GM18951 (cell line): Measurements from ENCODE around the gene SELENOS.

Source experiments
- POLR2A ChIP-seq: IDR thresholded peaks from 4 replicates; pipeline ENCODE4 v1.6.1; 2011; ENCODE audit warnings: mild to moderate bottlenecking; ENCODE audit not compliant: insufficient read length, insufficient read depth; ENCODE audit errors: extremely low read depth
- in situ Hi-C: fragments of 300-500 bp; cut with MboI; formaldehyde crosslinking; loops from one replicate; pipeline ENCODE4 v1.12.0; 2022; ENCODE audit warnings: low sequenced_read_pairs, mixed read lengths, inconsistent platforms; ENCODE audit not compliant: unreplicated experiment

The SELENOS gene

DNA sequence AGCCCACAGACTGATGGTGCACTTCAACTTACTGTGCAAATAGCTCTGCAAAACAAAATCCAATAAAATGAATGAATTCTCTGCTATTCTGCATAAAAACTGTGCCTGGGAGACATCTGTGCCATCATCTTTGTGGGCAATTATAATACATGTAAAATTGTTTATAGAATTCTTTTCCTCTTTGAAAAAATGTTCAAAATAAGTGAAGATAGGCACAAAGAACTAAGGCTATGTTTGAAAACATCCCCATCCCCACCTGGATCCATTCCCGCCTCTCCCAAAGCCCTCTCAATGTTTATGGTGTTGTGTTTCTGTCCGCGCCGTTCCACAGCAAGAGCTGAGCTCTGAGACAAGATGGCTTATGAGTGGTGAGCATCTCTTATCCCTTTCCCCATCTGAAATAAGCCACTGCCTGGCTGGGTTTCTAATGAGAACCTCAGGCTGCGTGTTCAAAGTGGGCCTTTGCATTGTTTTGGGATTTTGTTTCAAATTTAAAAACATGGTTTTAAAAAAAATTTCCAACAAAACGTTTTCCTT lies 40.1 kb upstream of the SELENOS start:
- no peak for TF ChIP-seq POLR2A
- in situ Hi-C loops = no loop called here

- no peak for TF ChIP-seq POLR2A
- in situ Hi-C loops = no loop called here
These were observed 39.2 kb upstream of the SELENOS start for GRCh38 chr15:101316529-101316928.

- in situ Hi-C loops = no loop called here
- TF ChIP-seq POLR2A = no peak
These were observed 38.5 kb upstream of the SELENOS start for GRCh38 chr15:101315736-101316135.

DNA sequence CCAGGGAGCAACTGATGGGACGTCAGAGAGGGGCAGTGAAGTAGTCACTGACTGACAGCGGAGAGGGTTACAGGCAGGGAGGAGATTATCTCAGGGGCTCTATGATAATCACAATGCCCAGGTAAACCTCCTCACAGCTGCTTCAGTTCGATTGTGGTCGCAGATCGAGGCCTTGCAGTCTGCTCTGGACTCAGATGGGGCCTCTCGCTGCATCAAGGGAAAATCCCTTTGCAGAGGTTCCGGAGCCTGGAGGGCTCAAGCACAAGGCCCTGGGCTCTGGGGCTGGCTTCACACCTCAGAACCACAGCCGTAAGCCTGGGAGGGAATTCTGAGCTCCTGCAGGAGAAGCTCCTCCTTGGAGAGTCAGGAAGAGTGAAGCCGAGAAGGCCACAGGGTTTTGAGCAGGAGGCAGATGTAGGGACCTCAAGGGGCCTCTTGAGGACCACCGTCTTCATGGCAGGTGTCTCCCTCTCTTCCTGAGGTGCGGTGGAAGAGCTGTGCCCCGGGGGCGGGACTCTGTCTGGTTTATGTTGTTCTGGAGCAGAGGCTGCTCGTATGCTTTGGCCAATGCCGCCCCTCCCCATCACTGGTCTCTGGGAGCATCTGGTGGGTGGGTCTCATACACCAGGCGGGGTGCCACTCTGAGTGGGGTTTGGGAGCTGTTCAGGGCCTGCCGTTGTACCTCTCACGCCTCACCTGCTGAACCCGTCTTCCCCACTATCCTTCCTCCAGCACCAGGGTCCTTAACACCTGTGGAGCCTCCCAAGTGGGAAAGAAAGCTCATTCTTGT lies 37.2 kb upstream of the SELENOS start:
- no peak for TF ChIP-seq POLR2A
- in situ Hi-C loops = no loop called here

- in situ Hi-C loops = no loop called here
- no peak for TF ChIP-seq POLR2A
These were observed 35.9 kb upstream of the SELENOS start for GRCh38 chr15:101313041-101313761.

DNA sequence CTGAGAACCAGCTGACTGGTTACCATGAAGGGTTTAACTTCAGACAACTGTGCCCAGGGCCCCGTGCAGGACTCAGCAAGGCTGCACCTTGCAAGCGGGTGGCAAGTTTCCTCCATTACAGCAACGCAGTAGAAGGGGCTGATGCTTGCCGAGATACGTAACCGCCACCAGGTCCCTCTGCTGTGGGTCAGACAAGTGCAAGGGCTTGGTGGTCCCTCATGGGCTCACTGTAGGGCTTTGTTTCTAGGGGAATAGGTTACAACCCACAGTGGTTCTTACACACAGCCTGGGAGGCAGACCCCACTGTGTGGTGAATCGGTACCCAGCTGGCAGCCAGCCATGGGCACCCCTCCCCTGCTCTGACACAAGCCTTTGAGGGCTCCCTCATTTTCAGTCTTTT lies 33.2 kb upstream of the SELENOS start:
- in situ Hi-C loops = no loop called here
- TF ChIP-seq POLR2A = no peak

- in situ Hi-C loops = no loop called here
- TF ChIP-seq POLR2A = no peak
These were observed 32.8 kb upstream of the SELENOS start for GRCh38 chr15:101310161-101310480.

- no peak for TF ChIP-seq POLR2A
- in situ Hi-C loops = no loop called here
These were observed 32.3 kb upstream of the SELENOS start for GRCh38 chr15:101309436-101310160.

DNA sequence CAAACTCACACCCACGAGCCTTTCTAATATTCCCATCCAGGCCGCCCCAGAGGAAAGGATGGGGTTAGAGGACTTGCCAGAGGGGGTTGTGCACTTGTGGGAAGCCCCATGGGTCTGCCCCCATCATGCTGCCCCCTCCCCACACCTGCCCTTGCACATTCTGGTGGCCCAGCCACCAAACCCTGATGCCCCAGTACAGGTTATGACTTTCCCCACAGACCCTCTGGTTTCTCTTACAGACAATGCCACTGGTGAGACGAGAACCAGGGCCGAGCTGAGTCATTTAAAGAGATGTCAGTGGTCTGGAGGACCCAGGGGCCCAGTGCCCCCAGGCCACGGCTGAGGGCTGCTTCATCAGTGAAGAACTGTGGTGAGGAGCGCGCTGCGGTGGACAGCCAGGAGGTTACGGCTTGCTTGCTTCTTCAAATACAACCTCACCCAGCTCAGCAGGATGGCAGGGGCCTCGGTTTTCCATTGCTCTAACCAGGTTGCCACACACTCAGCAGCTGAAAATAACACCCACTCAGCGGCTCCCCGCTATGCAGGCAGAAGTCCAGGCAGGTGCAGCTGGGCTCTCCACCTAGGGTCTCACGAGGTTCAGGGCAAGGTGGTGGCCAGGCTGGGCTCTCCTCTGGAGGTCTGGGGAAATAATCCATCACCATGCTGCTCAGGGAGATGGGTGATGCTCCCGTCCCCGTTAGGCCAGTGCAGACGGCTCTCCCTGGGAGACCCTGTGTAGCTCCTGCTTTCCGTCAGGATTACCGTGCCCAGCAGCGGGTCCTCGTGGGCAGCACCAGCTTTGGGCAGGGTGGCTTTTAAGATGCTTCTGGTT lies 31.5 kb upstream of the SELENOS start:
- in situ Hi-C loops = no loop called here
- TF ChIP-seq POLR2A = no peak

- in situ Hi-C loops = no loop called here
- TF ChIP-seq POLR2A = no peak
These were observed 30.8 kb upstream of the SELENOS start for GRCh38 chr15:101307897-101308603.

- in situ Hi-C loops = no loop called here
- no peak for TF ChIP-seq POLR2A
These were observed 30.0 kb upstream of the SELENOS start for GRCh38 chr15:101307048-101307896.

DNA sequence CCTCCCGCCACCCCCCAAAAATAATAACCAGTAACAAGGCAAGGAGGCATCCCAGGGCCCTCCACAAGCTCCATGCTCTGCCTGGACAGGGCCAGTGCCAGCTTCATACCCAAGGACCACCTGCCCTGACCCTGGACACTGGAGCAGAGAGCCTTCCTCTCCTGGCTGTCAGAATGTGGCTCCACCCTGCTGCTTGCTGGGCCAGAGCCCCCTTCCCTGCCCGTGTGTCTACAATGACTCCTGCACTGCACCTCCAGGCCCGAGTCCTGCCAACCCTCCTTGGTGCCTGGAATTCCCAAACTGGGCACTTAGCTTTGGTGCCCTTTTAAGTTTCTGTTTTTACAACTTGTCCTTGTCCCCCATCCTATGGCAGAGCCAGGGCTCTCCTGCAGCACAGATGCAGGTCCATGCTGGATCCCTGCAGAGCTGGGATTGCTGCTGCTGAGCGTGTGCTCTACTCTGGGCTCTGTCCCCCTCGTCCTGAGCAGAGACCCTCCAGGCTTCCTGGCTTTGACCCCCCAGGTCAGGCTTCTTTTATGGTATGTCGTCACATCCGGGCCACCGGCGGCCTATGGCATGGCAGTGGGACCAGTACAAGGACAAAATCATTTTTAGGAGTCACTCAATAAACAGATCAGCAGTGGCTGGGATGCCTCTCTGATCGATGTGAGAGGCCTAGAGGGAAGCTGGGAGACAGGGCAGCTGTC lies 29.2 kb upstream of the SELENOS start:
- no peak for TF ChIP-seq POLR2A
- in situ Hi-C loops = no loop called here
